Measurements from ENCODE around the gene RBP3.

Gene RBP3

DNA sequence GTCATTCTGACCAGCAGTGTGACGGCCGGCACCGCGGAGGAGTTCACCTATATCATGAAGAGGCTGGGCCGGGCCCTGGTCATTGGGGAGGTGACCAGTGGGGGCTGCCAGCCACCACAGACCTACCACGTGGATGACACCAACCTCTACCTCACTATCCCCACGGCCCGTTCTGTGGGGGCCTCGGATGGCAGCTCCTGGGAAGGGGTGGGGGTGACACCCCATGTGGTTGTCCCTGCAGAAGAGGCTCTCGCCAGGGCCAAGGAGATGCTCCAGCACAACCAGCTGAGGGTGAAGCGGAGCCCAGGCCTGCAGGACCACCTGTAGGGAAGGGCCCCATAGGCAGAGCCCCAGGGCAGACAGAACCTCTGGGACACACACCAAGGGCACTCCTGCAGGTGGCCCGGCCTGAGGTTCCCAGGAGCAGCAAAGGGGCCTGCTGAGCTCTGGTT lies 9.0 kb downstream of the RBP3 start:
- Histone ChIP-seq H3K4me1 (ENCODE audit: control insufficient read depth in 2 of 2, insufficient read depth in 1 of 2, low read depth in 1 of 2, low read length in 2 of 2) (peaks cover 0 to 3% of the 10 kb centered on the region in 2 donors), H3K4ac (ENCODE audit: low read length) (no peak overlapping the region), H3K14ac (ENCODE audit: low read length) (no peak overlapping the region), H2BK120ac (ENCODE audit: low read depth, low read length) (no peak overlapping the region), H2AK5ac (ENCODE audit: low read depth, low read length) (no peak overlapping the region), H3K9me3 (replicated peaks in 1 of 2; ENCODE audit: control insufficient read depth in 2 of 2, insufficient read depth in 1 of 2, low read depth in 1 of 2, low read length in 2 of 2) (no peaks in the 10 kb centered on the region), H3K36me3 (replicated peaks in 1 of 2; ENCODE audit: control insufficient read depth in 2 of 2, insufficient read depth in 2 of 2, low read length in 2 of 2) (no peaks in the 10 kb centered on the region), H3K27ac (replicated peaks; ENCODE audit: low read length) (no peak overlapping the region), H3K23ac (ENCODE audit: low read depth, low read length, poor library complexity) (no peak overlapping the region), H2BK15ac (ENCODE audit: low read length) (no peak overlapping the region), H3K9ac (ENCODE audit: low read depth, low read length, poor library complexity) (no peak overlapping the region), H3K79me1 (ENCODE audit: low read depth, low read length) (no peaks in the 10 kb centered on the region), H3K18ac (ENCODE audit: low read length) (peak overlapping the region; percentile 52), H4K91ac (ENCODE audit: low read depth, low read length, poor library complexity) (no peak overlapping the region), H3K27me3 (ENCODE audit: control insufficient read depth in 3 of 3, insufficient read depth in 3 of 3, low read depth in 1 of 3, low read length in 3 of 3) (peaks cover 0 to 6% (median 0%) of the 10 kb centered on the region in 3 experiments), H2BK5ac (ENCODE audit: low read length) (no peak overlapping the region), H3K4me2 (ENCODE audit: insufficient read depth, low read length, poor library complexity, severe bottlenecking) (no peak overlapping the region), H2AFZ (ENCODE audit: low read length) (no peak overlapping the region), H3K4me3 (ENCODE audit: low read length in 2 of 2) (no peak overlapping the region), H4K8ac (ENCODE audit: low read depth, low read length) (no peak overlapping the region), H2BK12ac (ENCODE audit: low read length) (no peak overlapping the region)
- WGBS, 2 donors (ENCODE audit: extremely low coverage in 2 of 2, insufficient read length in 2 of 2, insufficient replicate concordance in 1 of 2): no CpG with 5 or more reads among the region's 12 CpGs
- DNase-seq (ENCODE audit: low spot score): no peak

DNA sequence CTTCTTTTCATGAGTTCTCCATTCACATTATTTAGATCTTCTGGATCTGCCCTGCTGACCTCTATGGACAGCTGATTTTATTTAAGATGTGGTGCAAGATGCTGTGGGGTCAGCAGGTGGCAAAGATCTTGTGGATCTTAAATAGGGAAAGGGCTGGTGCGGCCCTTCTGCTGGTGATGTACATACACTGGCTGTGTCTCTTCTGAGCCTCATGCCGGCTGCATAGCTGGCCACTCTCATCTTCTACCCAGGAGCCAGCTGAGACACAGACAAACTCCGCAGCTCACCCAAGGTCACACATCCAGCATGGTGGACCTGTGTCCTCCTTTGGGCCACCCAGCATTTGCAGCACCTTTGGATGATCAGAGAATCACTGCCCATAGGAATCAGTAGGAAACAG lies 9.7 kb downstream of the RBP3 start:
- Histone ChIP-seq H3K4ac (ENCODE audit: low read length) (no peak overlapping the region), H2BK5ac (ENCODE audit: low read length) (no peak overlapping the region), H3K23ac (ENCODE audit: low read depth, low read length, poor library complexity) (no peak overlapping the region), H3K9ac (ENCODE audit: low read depth, low read length, poor library complexity) (no peak overlapping the region), H2BK120ac (ENCODE audit: low read depth, low read length) (no peak overlapping the region), H3K4me1 (ENCODE audit: control insufficient read depth in 2 of 2, insufficient read depth in 1 of 2, low read depth in 1 of 2, low read length in 2 of 2) (peaks cover 0 to 3% of the 10 kb centered on the region in 2 donors), H3K18ac (ENCODE audit: low read length) (no peak overlapping the region), H3K27me3 (ENCODE audit: control insufficient read depth in 3 of 3, insufficient read depth in 3 of 3, low read depth in 1 of 3, low read length in 3 of 3) (peaks cover 0 to 4% (median 0%) of the 10 kb centered on the region in 3 experiments), H2BK12ac (ENCODE audit: low read length) (no peak overlapping the region), H2AFZ (ENCODE audit: low read length) (no peak overlapping the region), H4K8ac (ENCODE audit: low read depth, low read length) (no peak overlapping the region), H3K36me3 (replicated peaks in 1 of 2; ENCODE audit: control insufficient read depth in 2 of 2, insufficient read depth in 2 of 2, low read length in 2 of 2) (no peaks in the 10 kb centered on the region), H3K9me3 (replicated peaks in 1 of 2; ENCODE audit: control insufficient read depth in 2 of 2, insufficient read depth in 1 of 2, low read depth in 1 of 2, low read length in 2 of 2) (no peaks in the 10 kb centered on the region), H3K27ac (replicated peaks; ENCODE audit: low read length) (no peak overlapping the region), H4K91ac (ENCODE audit: low read depth, low read length, poor library complexity) (no peak overlapping the region), H3K4me2 (ENCODE audit: insufficient read depth, low read length, poor library complexity, severe bottlenecking) (no peak overlapping the region), H2BK15ac (ENCODE audit: low read length) (no peak overlapping the region), H3K14ac (ENCODE audit: low read length) (no peak overlapping the region), H3K4me3 (ENCODE audit: low read length in 2 of 2) (no peak overlapping the region), H3K79me1 (ENCODE audit: low read depth, low read length) (no peaks in the 10 kb centered on the region), H2AK5ac (ENCODE audit: low read depth, low read length) (no peak overlapping the region)
- no CpG with 5 or more reads among the region's 3 CpGs for WGBS, 2 donors (ENCODE audit: extremely low coverage in 2 of 2, insufficient read length in 2 of 2, insufficient replicate concordance in 1 of 2)
- DNase-seq (ENCODE audit: low spot score): no peak

GRCh38 chr10:47358457-47358856 lies 10.3 kb downstream of the RBP3 start:
- H3K27me3 ChIP-seq (ENCODE audit: control insufficient read depth in 3 of 3, insufficient read depth in 3 of 3, low read depth in 1 of 3, low read length in 3 of 3): no peaks in the 10 kb centered on the region
- no peaks in the 10 kb centered on the region for H3K9me3 ChIP-seq (replicated peaks in 1 of 2; ENCODE audit: control insufficient read depth in 2 of 2, insufficient read depth in 1 of 2, low read depth in 1 of 2, low read length in 2 of 2)
- peaks cover 0 to 3% of the 10 kb centered on the region in 2 donors for H3K4me1 ChIP-seq (ENCODE audit: control insufficient read depth in 2 of 2, insufficient read depth in 1 of 2, low read depth in 1 of 2, low read length in 2 of 2)
- no peak overlapping the region for H2BK15ac ChIP-seq (ENCODE audit: low read length)
- no peak overlapping the region for H2AFZ ChIP-seq (ENCODE audit: low read length)
- H3K9ac ChIP-seq (ENCODE audit: low read depth, low read length, poor library complexity): no peak overlapping the region
- H4K91ac ChIP-seq (ENCODE audit: low read depth, low read length, poor library complexity): no peak overlapping the region
- H3K27ac ChIP-seq (replicated peaks; ENCODE audit: low read length): no peak overlapping the region
- H3K18ac ChIP-seq (ENCODE audit: low read length): no peak overlapping the region
- no peak overlapping the region for H3K14ac ChIP-seq (ENCODE audit: low read length)
- no peaks in the 10 kb centered on the region for H3K79me1 ChIP-seq (ENCODE audit: low read depth, low read length)
- H3K4me3 ChIP-seq (ENCODE audit: low read length in 2 of 2): peak overlapping the region in 1 of 2 donors; percentile 10
- no peak overlapping the region for H4K8ac ChIP-seq (ENCODE audit: low read depth, low read length)
- H2BK5ac ChIP-seq (ENCODE audit: low read length): no peak overlapping the region
- no peak overlapping the region for H2AK5ac ChIP-seq (ENCODE audit: low read depth, low read length)
- WGBS, 2 donors (ENCODE audit: extremely low coverage in 2 of 2, insufficient read length in 2 of 2, insufficient replicate concordance in 1 of 2): no CpG with 5 or more reads among the region's 3 CpGs
- H3K4me2 ChIP-seq (ENCODE audit: insufficient read depth, low read length, poor library complexity, severe bottlenecking): no peak overlapping the region
- peak overlapping the region; percentile 75 for H3K23ac ChIP-seq (ENCODE audit: low read depth, low read length, poor library complexity)
- no peak overlapping the region for H2BK120ac ChIP-seq (ENCODE audit: low read depth, low read length)
- no peak overlapping the region for H3K4ac ChIP-seq (ENCODE audit: low read length)
- no peak overlapping the region for H2BK12ac ChIP-seq (ENCODE audit: low read length)
- no peaks in the 10 kb centered on the region for H3K36me3 ChIP-seq (replicated peaks in 1 of 2; ENCODE audit: control insufficient read depth in 2 of 2, insufficient read depth in 2 of 2, low read length in 2 of 2)
- DNase-seq (ENCODE audit: low spot score): no peak

GRCh38 chr10:47359101-47359500 lies 10.9 kb downstream of the RBP3 start:
- Histone ChIP-seq H3K4me1 (ENCODE audit: control insufficient read depth in 2 of 2, insufficient read depth in 1 of 2, low read depth in 1 of 2, low read length in 2 of 2) (peaks cover 0 to 3% of the 10 kb centered on the region in 2 donors), H3K18ac (ENCODE audit: low read length) (no peak overlapping the region), H2BK15ac (ENCODE audit: low read length) (no peak overlapping the region), H2AK5ac (ENCODE audit: low read depth, low read length) (no peak overlapping the region), H3K36me3 (replicated peaks in 1 of 2; ENCODE audit: control insufficient read depth in 2 of 2, insufficient read depth in 2 of 2, low read length in 2 of 2) (no peaks in the 10 kb centered on the region), H3K9me3 (replicated peaks in 1 of 2; ENCODE audit: control insufficient read depth in 2 of 2, insufficient read depth in 1 of 2, low read depth in 1 of 2, low read length in 2 of 2) (no peaks in the 10 kb centered on the region), H3K14ac (ENCODE audit: low read length) (no peak overlapping the region), H3K4ac (ENCODE audit: low read length) (no peak overlapping the region), H4K91ac (ENCODE audit: low read depth, low read length, poor library complexity) (no peak overlapping the region), H2BK5ac (ENCODE audit: low read length) (no peak overlapping the region), H4K8ac (ENCODE audit: low read depth, low read length) (no peak overlapping the region), H3K27me3 (ENCODE audit: control insufficient read depth in 3 of 3, insufficient read depth in 3 of 3, low read depth in 1 of 3, low read length in 3 of 3) (no peaks in the 10 kb centered on the region), H3K4me3 (ENCODE audit: low read length in 2 of 2) (no peak overlapping the region), H2AFZ (ENCODE audit: low read length) (no peak overlapping the region), H2BK120ac (ENCODE audit: low read depth, low read length) (no peak overlapping the region), H3K23ac (ENCODE audit: low read depth, low read length, poor library complexity) (no peak overlapping the region), H3K79me1 (ENCODE audit: low read depth, low read length) (no peaks in the 10 kb centered on the region), H3K4me2 (ENCODE audit: insufficient read depth, low read length, poor library complexity, severe bottlenecking) (no peak overlapping the region), H3K9ac (ENCODE audit: low read depth, low read length, poor library complexity) (no peak overlapping the region), H2BK12ac (ENCODE audit: low read length) (no peak overlapping the region), H3K27ac (replicated peaks; ENCODE audit: low read length) (no peak overlapping the region)
- no peak for DNase-seq (ENCODE audit: low spot score)
- no CpG with 5 or more reads among the region's 2 CpGs for WGBS, 2 donors (ENCODE audit: extremely low coverage in 2 of 2, insufficient read length in 2 of 2, insufficient replicate concordance in 1 of 2)
